MG63 (cell line): ENCODE measurements around the gene CERS5. TPM values are rescaled to one million over a fixed set of nuclear protein-coding genes. Genes with fewer than 3 reads are reported as not detected.

Source experiments
- DNase-seq: peaks from one replicate; pipeline ENCODE4 v3.0.0-alpha.2; 2020
- H3K27me3 ChIP-seq: fragments of 250-450 bp; sonication (Bioruptor Pico); 2 replicates; pipeline ENCODE4 v1.5.1; 2020; ENCODE audit warnings: mild to moderate bottlenecking, moderate library complexity
- H3K36me3 ChIP-seq: fragments of 250-450 bp; sonication (Bioruptor Pico); 2 replicates; pipeline ENCODE4 v1.5.1; 2020; ENCODE audit warnings: mild to moderate bottlenecking, moderate library complexity
- H3K4me3 ChIP-seq: fragments of 250-450 bp; sonication (Bioruptor Pico); 2 replicates; pipeline ENCODE4 v1.5.1; 2020; ENCODE audit warnings: mild to moderate bottlenecking, moderate library complexity
- H3K9me3 ChIP-seq: fragments of 250-450 bp; sonication (Bioruptor Pico); 2 replicates; pipeline ENCODE4 v1.5.1; 2020; ENCODE audit warnings: mild to moderate bottlenecking, moderate library complexity
- total RNA-seq: library from RNA; depleted of rRNA; stranded (reverse); fragments of >200 nt; shearing (Covaris generic); gene quantifications from 2 replicates; pipeline ENCODE4 v1.2.3, GENCODE V29; 2014; ENCODE audit warnings: low replicate concordance

CERS5 gene
- total RNA-seq, 1 experiment from 2014 or later: 38.6 TPM

DNA sequence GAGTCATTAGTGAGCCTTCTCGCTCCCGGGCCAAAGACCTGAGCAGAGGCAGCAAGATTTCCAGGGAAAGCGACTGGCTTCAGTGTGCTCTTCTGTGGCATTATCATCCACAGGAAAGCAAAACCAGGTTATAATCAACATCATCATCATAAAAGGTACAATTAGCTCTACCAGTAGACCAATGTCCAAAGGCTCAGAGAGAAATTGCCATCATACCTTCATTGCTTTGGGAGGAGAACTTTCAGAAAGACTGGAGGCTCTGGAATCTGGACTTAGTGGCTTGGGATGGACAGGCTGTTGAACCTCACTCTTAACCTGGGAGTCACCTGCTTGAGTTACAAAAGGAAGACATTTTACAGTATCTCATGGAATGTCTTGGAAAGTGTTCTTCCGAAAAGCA lies 25.1 kb upstream of the CERS5 start:
- no peak overlapping the region for H3K4me3 ChIP-seq
- DNase-seq: no peak
- no peaks in the 10 kb centered on the region for H3K27me3 ChIP-seq
- H3K36me3 ChIP-seq: peaks cover 57% of the 10 kb centered on the region
- H3K9me3 ChIP-seq: no peaks in the 10 kb centered on the region

DNA sequence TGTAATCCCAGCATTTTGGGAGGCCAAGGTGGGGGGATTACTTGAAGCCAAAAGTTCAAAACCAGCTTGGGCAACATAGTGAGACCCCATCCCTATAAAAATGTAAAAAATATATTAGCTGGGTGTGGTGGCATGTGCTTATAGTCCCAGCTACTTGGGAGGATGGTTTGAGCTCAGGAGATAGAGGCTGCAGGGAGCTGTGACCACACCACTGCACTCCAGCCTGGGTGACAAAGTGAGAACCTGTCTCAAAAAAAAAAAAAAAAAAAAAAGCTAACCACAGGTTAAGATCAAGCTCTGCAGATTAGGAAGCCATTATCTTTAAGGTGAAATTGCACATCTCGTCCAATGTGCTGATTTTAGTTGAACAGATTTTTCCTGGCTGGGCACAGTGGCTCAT lies 23.7 kb upstream of the CERS5 start:
- Histone ChIP-seq H3K9me3 (no peaks in the 10 kb centered on the region), H3K36me3 (peaks cover 55% of the 10 kb centered on the region), H3K27me3 (no peaks in the 10 kb centered on the region), H3K4me3 (no peak overlapping the region)
- no peak for DNase-seq

DNA sequence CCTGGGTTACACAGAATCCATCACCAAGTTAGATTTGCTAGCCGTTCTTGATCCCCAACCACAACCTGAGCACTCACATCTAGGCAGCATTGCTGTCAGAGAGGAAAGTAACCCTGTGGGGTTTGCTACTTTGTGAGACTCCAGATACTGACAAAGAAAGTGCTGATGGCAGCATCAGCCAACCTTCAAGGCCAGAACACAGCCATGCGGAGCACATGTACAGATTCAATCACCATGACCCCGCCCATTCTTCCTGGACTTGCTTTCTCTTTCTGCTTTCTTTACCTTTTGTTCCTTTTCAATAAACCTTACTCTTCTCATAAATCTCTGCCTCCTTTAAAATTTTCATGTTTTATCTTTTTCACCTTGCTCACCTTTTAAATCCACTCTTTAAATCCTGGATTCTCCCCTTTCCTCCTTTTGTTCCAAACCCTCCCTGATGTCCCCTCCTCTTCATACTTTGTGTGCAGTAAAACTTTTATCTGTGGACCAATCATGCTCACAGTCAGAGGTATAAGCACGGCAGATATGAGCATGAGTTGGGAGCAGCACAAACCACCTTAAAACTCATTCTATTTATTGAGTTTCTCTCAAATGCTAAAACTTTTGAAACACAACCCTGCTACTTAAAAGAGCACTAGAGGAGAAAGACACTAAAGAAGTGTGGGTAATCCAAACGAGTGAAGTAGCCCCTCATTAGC lies 21.9 kb upstream of the CERS5 start:
- no peak for DNase-seq
- Histone ChIP-seq H3K4me3 (no peak overlapping the region), H3K27me3 (no peaks in the 10 kb centered on the region), H3K36me3 (peaks cover 55% of the 10 kb centered on the region), H3K9me3 (no peaks in the 10 kb centered on the region)

GRCh38 chr12:50188241-50188781 lies 21.1 kb upstream of the CERS5 start:
- H3K36me3 ChIP-seq: peaks cover 58% of the 10 kb centered on the region
- no peak overlapping the region for H3K4me3 ChIP-seq
- no peaks in the 10 kb centered on the region for H3K9me3 ChIP-seq
- no peaks in the 10 kb centered on the region for H3K27me3 ChIP-seq
- peak; percentile 31 for DNase-seq

GRCh38 chr12:50187084-50187900 lies 20.1 kb upstream of the CERS5 start:
- H3K4me3 ChIP-seq: no peak overlapping the region
- peaks cover 57% of the 10 kb centered on the region for H3K36me3 ChIP-seq
- H3K9me3 ChIP-seq: no peaks in the 10 kb centered on the region
- no peaks in the 10 kb centered on the region for H3K27me3 ChIP-seq
- peak; percentile 71 for DNase-seq

GRCh38 chr12:50186681-50187080 lies 19.5 kb upstream of the CERS5 start:
- H3K27me3 ChIP-seq: no peaks in the 10 kb centered on the region
- no peaks in the 10 kb centered on the region for H3K9me3 ChIP-seq
- DNase-seq: no peak
- peaks cover 56% of the 10 kb centered on the region for H3K36me3 ChIP-seq
- no peak overlapping the region for H3K4me3 ChIP-seq

- Histone ChIP-seq H3K4me3 (no peak overlapping the region), H3K36me3 (peaks cover 57% of the 10 kb centered on the region), H3K9me3 (no peaks in the 10 kb centered on the region), H3K27me3 (no peaks in the 10 kb centered on the region)
- DNase-seq: peak; percentile 83
These were observed 18.9 kb upstream of the CERS5 start for GRCh38 chr12:50185970-50186663.

- Histone ChIP-seq H3K4me3 (no peak overlapping the region), H3K36me3 (peaks cover 57% of the 10 kb centered on the region), H3K9me3 (no peaks in the 10 kb centered on the region), H3K27me3 (no peaks in the 10 kb centered on the region)
- no peak for DNase-seq
These were observed 18.2 kb upstream of the CERS5 start for GRCh38 chr12:50185301-50185895.

GRCh38 chr12:50184261-50184660 lies 17.1 kb upstream of the CERS5 start:
- DNase-seq: no peak
- Histone ChIP-seq H3K4me3 (no peak overlapping the region), H3K27me3 (no peaks in the 10 kb centered on the region), H3K9me3 (no peaks in the 10 kb centered on the region), H3K36me3 (peaks cover 55% of the 10 kb centered on the region)

- Histone ChIP-seq H3K9me3 (no peaks in the 10 kb centered on the region), H3K4me3 (no peak overlapping the region), H3K27me3 (no peaks in the 10 kb centered on the region), H3K36me3 (peaks cover 51% of the 10 kb centered on the region)
- no peak for DNase-seq
These were observed 15.3 kb upstream of the CERS5 start for GRCh38 chr12:50182461-50182860.

DNA sequence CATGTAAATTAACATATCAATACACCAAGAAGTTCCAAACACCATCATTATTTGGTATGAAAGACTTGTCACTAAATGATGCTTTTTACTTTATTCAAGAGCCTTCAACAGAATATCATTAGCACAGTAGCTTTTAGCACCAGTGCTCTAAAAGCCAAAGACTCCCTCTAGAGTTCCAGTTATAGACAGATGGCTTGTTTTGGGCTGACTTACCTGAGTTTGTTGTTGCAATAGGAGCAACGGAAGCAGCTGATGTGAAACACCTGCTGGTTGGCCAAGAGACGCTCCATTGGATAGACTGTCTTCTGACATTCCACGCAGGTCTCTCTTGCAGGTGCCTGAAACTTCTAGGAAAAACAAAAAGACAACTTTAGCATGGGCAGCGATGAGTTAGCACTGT lies 14.5 kb upstream of the CERS5 start:
- H3K27me3 ChIP-seq: no peaks in the 10 kb centered on the region
- no peaks in the 10 kb centered on the region for H3K9me3 ChIP-seq
- no peak for DNase-seq
- H3K4me3 ChIP-seq: no peak overlapping the region
- peaks cover 59% of the 10 kb centered on the region for H3K36me3 ChIP-seq

GRCh38 chr12:50175716-50176026 lies 8.5 kb upstream of the CERS5 start:
- no peaks in the 10 kb centered on the region for H3K27me3 ChIP-seq
- H3K36me3 ChIP-seq: peaks cover 40% of the 10 kb centered on the region
- no peak for DNase-seq
- no peaks in the 10 kb centered on the region for H3K9me3 ChIP-seq
- H3K4me3 ChIP-seq: no peak overlapping the region

GRCh38 chr12:50174971-50175715 lies 8.0 kb upstream of the CERS5 start:
- H3K4me3 ChIP-seq: no peak overlapping the region
- H3K27me3 ChIP-seq: no peaks in the 10 kb centered on the region
- H3K9me3 ChIP-seq: no peaks in the 10 kb centered on the region
- DNase-seq: no peak
- peaks cover 36% of the 10 kb centered on the region for H3K36me3 ChIP-seq

GRCh38 chr12:50166799-50167048 lies 445 bp downstream of the CERS5 start:
- no peaks in the 10 kb centered on the region for H3K27me3 ChIP-seq
- peak overlapping the region; percentile 82 for H3K4me3 ChIP-seq
- peak; percentile 57 for DNase-seq
- H3K36me3 ChIP-seq: no peaks in the 10 kb centered on the region; the same call in 1 of the 2 replicates
- H3K9me3 ChIP-seq: peaks cover 5% of the 10 kb centered on the region; the same call in 1 of the 2 replicates

DNA sequence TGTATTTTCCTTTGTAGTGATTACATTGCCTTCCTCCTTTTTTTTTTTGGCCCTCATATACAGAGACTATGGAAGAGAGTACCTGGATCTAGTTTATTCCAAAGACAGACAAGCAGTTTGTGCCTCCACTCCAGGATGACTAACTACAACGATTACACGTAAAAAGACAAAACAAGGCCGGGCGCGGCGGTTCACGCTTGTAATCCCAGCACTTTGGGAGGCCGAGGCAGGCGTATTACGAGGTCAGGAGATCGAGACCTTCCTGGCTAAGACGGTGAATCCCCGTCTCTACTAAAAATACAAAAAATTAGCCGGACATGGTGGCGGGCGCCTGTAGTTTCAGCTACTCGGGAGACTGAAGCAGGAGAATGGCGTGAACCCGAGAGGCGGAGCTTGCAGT lies 2.2 kb downstream of the CERS5 start:
- Histone ChIP-seq H3K36me3 (no peaks in the 10 kb centered on the region; the same call in 1 of the 2 replicates), H3K9me3 (peaks cover 5% of the 10 kb centered on the region; the same call in 1 of the 2 replicates), H3K4me3 (no peak overlapping the region), H3K27me3 (no peaks in the 10 kb centered on the region)
- no peak for DNase-seq

- no peak overlapping the region for H3K4me3 ChIP-seq
- H3K36me3 ChIP-seq: no peaks in the 10 kb centered on the region; the same call in 1 of the 2 replicates
- no peak for DNase-seq
- H3K27me3 ChIP-seq: no peaks in the 10 kb centered on the region
- H3K9me3 ChIP-seq: no peaks in the 10 kb centered on the region
These were observed 4.9 kb downstream of the CERS5 start for GRCh38 chr12:50162230-50162629.
